PC-3 (cell line): Measurements from ENCODE around the gene CCL7. TPM values are rescaled to one million over a fixed set of nuclear protein-coding genes. Genes with fewer than 3 reads are reported as not detected.
"Not testable (repeated sequence)": the region's sequence is repeated elsewhere in the genome, so short reads cannot be mapped to it uniquely, and the experiment has no call there.

Source experiments
- ATAC-seq: fragments of 200-7000 bp; cut with Tn5 transposase; 2 replicates; pipeline ENCODE4 v1.9.1; 2020; ENCODE audit warnings: mild to moderate bottlenecking, moderate library complexity
- BruUV-seq: library from RNA; stranded (reverse); fragments of 400-500 nt; replicated peaks from 2 replicates; lab custom pipeline; 2021; lab: Mats Ljungman, UMichigan
- CTCF ChIA-PET: fragments of 300-600 bp; sonication (Branson Sonifier 250); formaldehyde crosslinking; loops from one replicate; lab custom pipeline; 2022; ENCODE audit warnings: antibody characterized with exemption; lab: Charles Lee
- POLR2A ChIA-PET: fragments of 300-600 bp; sonication (Branson Sonifier 250); formaldehyde crosslinking; loops from one replicate; lab custom pipeline; 2022; ENCODE audit warnings: antibody characterized with exemption; ENCODE audit not compliant: unreplicated experiment; lab: Charles Lee
- DNase-seq: peaks from one replicate; pipeline ENCODE4 v3.0.0-alpha.2; 2015
- H2AFZ ChIP-seq: fragments of 300-600 bp; sonication (generic); 2 replicates; pipeline ENCODE4 v1.6.0; 2016; ENCODE audit warnings: antibody characterized with exemption, low read length
- H3F3A ChIP-seq: fragments of 300-600 bp; sonication (generic); one replicate; pipeline ENCODE4 v1.6.0; 2017; ENCODE audit warnings: antibody characterized with exemption, low read length, control low read depth, mild to moderate bottlenecking; ENCODE audit not compliant: unreplicated experiment
- H3K27ac ChIP-seq: fragments of 300-600 bp; sonication (generic); 2 replicates; pipeline ENCODE4 v1.5.1; 2016; ENCODE audit warnings: mild to moderate bottlenecking, low read length
- H3K27me3 ChIP-seq: fragments of 300-600 bp; sonication (generic); 2 replicates; pipeline ENCODE4 v1.6.1; 2016; ENCODE audit warnings: low read length, mixed read lengths
- H3K36me3 ChIP-seq: fragments of 300-600 bp; sonication (generic); 2 replicates; pipeline ENCODE4 v1.6.1; 2016; ENCODE audit warnings: low read depth, mixed run types, low read length, mixed read lengths
- H3K4me1 ChIP-seq: fragments of 300-600 bp; sonication (generic); 2 replicates; pipeline ENCODE4 v1.5.1; 2016; ENCODE audit warnings: low read length; ENCODE audit not compliant: insufficient read depth
- H3K4me2 ChIP-seq: fragments of 300-600 bp; sonication (generic); 2 replicates; pipeline ENCODE4 v1.6.0; 2016; ENCODE audit warnings: low read length
- H3K4me3 ChIP-seq: fragments of 300-600 bp; sonication (generic); 2 replicates; pipeline ENCODE4 v1.5.1; 2016; ENCODE audit warnings: mild to moderate bottlenecking, low read length, mixed read lengths
- H3K79me2 ChIP-seq: fragments of 300-600 bp; sonication (generic); 2 replicates; pipeline ENCODE4 v1.6.1; 2017; ENCODE audit warnings: low read length, mixed read lengths
- H3K9ac ChIP-seq: fragments of 300-600 bp; sonication (generic); 2 replicates; pipeline ENCODE4 v1.6.0; 2016; ENCODE audit warnings: mild to moderate bottlenecking, low read length
- H3K9me2 ChIP-seq: fragments of 300-600 bp; sonication (generic); replicated peaks from 2 replicates; pipeline ENCODE4 v1.6.1; 2016; ENCODE audit warnings: mixed run types, low read length, mixed read lengths
- H3K9me3 ChIP-seq: fragments of 300-600 bp; sonication (generic); 2 replicates; pipeline ENCODE4 v1.6.1; 2016; ENCODE audit warnings: low read length, mixed read lengths
- H4K20me1 ChIP-seq: fragments of 300-600 bp; sonication (generic); 2 replicates; pipeline ENCODE4 v1.6.1; 2016; ENCODE audit warnings: low read length, mixed read lengths
- CTCF ChIP-seq: fragments of 300-600 bp; sonication (generic); conservative IDR thresholded peaks from 2 replicates; pipeline ENCODE4 v1.5.1; 2017; ENCODE audit warnings: antibody characterized with exemption, low read depth, mild to moderate bottlenecking, low read length
- EZH2 ChIP-seq: fragments of 300-600 bp; sonication (generic); IDR thresholded peaks from one replicate; pipeline ENCODE4 v1.6.1; 2017; ENCODE audit warnings: antibody characterized with exemption, mild to moderate bottlenecking, low read length; ENCODE audit not compliant: unreplicated experiment
- EZH2phosphoT487 ChIP-seq: fragments of 300-600 bp; sonication (generic); IDR thresholded peaks from 2 replicates; pipeline ENCODE4 v1.6.1; 2018; ENCODE audit warnings: mild to moderate bottlenecking, antibody characterized with exemption, low read length, borderline replicate concordance
- intact Hi-C: fragments of 100-400 bp; cut with micrococcal nuclease; formaldehyde crosslinking; loops from 2 replicates; pipeline ENCODE4 v1.9.0; 2023
- total RNA-seq: library from RNA; depleted of rRNA; stranded (reverse); fragments of >200 nt; gene quantifications from 2 replicates; pipeline ENCODE4 v1.2.3, GENCODE V29; 2014

Gene CCL7
- total RNA-seq, 1 experiment from 2014 or later: not detected

- Histone ChIP-seq H3K9ac (no peak overlapping the region), H3K36me3 (no peaks in the 10 kb centered on the region), H3K9me2 (no peaks in the 10 kb centered on the region), H3K27ac (no peak overlapping the region), H3K4me2 (no peak overlapping the region), H2AFZ (no peak overlapping the region), H3K4me1 (no peaks in the 10 kb centered on the region), H3K9me3 (no peaks in the 10 kb centered on the region), H3K27me3 (no peaks in the 10 kb centered on the region), H3K79me2 (no peaks in the 10 kb centered on the region), H3F3A (no peaks in the 10 kb centered on the region), H4K20me1 (no peaks in the 10 kb centered on the region), H3K4me3 (no peak overlapping the region)
- CTCF ChIA-PET: no interaction called here
- POLR2A ChIA-PET: no interaction called here
- intact Hi-C loops: no loop called here
- DNase-seq (no peak), ATAC-seq (no peak)
- TF ChIP-seq EZH2phosphoT487 (no peak), EZH2 (no peak), CTCF (no peak)
- no TSS peak for BruUV-seq
Measured at GRCh38 chr17:34226744-34227034, 43.3 kb upstream of the CCL7 start.

GRCh38 chr17:34227293-34227692, 42.7 kb upstream of the CCL7 start:
- H3K9me3 ChIP-seq, H3K9ac ChIP-seq, CTCF ChIA-PET, intact Hi-C loops, POLR2A ChIA-PET, ATAC-seq, H3K4me2 ChIP-seq, H3K27me3 ChIP-seq, H3K36me3 ChIP-seq, H2AFZ ChIP-seq, H3K79me2 ChIP-seq, H3K4me1 ChIP-seq, H3K9me2 ChIP-seq, H3F3A ChIP-seq, H4K20me1 ChIP-seq, H3K4me3 ChIP-seq, BruUV-seq, H3K27ac ChIP-seq, DNase-seq: not testable (repeated sequence)

GRCh38 chr17:34227707-34228106, 42.3 kb upstream of the CCL7 start:
- H3K4me2 ChIP-seq: no peak overlapping the region
- H3K9me2 ChIP-seq: no peaks in the 10 kb centered on the region
- TF ChIP-seq CTCF: no peak
- TF ChIP-seq EZH2: no peak
- no peak for TF ChIP-seq EZH2phosphoT487
- ChIA-PET POLR2A (no interaction called here), CTCF (no interaction called here)
- no peak overlapping the region for H3K9ac ChIP-seq
- no peaks in the 10 kb centered on the region for H4K20me1 ChIP-seq
- H3F3A ChIP-seq: no peaks in the 10 kb centered on the region
- DNase-seq (no peak), ATAC-seq (no peak)
- no peaks in the 10 kb centered on the region for H3K4me1 ChIP-seq
- H3K4me3 ChIP-seq: no peak overlapping the region
- H3K79me2 ChIP-seq: no peaks in the 10 kb centered on the region
- no peak overlapping the region for H2AFZ ChIP-seq
- no peaks in the 10 kb centered on the region for H3K36me3 ChIP-seq
- intact Hi-C loops: no loop called here
- H3K9me3 ChIP-seq: no peaks in the 10 kb centered on the region
- H3K27ac ChIP-seq: no peak overlapping the region
- no TSS peak for BruUV-seq
- no peaks in the 10 kb centered on the region for H3K27me3 ChIP-seq
